GM12801 (cell line): ENCODE results near the gene CITED2.

ENCODE experiments used
- CTCF ChIP-seq: IDR thresholded peaks from one replicate; pipeline ENCODE4 v1.5.1; 2011; ENCODE audit warnings: control low read depth; ENCODE audit not compliant: insufficient read length; ENCODE audit errors: extremely low read depth

Gene CITED2

GRCh38 chr6:139369068-139369467 lies 5.4 kb downstream of the CITED2 start:
- TF ChIP-seq CTCF, result no peak

GRCh38 chr6:139368661-139369060 lies 5.8 kb downstream of the CITED2 start:
- TF ChIP-seq CTCF, result no peak

- TF ChIP-seq CTCF, result no peak
These were observed 6.6 kb downstream of the CITED2 start for GRCh38 chr6:139367810-139368351.

- TF ChIP-seq CTCF, result no peak
These were observed 9.5 kb downstream of the CITED2 start for GRCh38 chr6:139364982-139365379.

GRCh38 chr6:139364302-139364981 lies 10.0 kb downstream of the CITED2 start:
- TF ChIP-seq CTCF, result no peak

- TF ChIP-seq CTCF, result no peak
These were observed 13.2 kb downstream of the CITED2 start for GRCh38 chr6:139361211-139361610.

- TF ChIP-seq CTCF, result no peak
These were observed 17.5 kb downstream of the CITED2 start for GRCh38 chr6:139356924-139357323.
